IgD-negative memory B cell (primary cell): ENCODE results near the gene SOCS1. TPM values are rescaled to one million over a fixed set of nuclear protein-coding genes. Genes with fewer than 3 reads are reported as not detected.

Source experiments
- H3K27ac Mint-ChIP-seq, 3 donors: one replicate each; pipeline ENCODE4 v1.8.0; 2020 to 2022; ENCODE audit warnings: mild to moderate bottlenecking in 3 of 3, mixed read lengths in 3 of 3, moderate library complexity in 1 of 3
- H3K27me3 Mint-ChIP-seq: one replicate; pipeline ENCODE4 v1.8.0; 2021; ENCODE audit warnings: mixed read lengths
- H3K36me3 Mint-ChIP-seq: one replicate; pipeline ENCODE4 v1.8.0; 2020; ENCODE audit warnings: mild to moderate bottlenecking, mixed read lengths
- H3K4me1 Mint-ChIP-seq, 3 donors: one replicate each; pipeline ENCODE4 v1.8.0; 2020 to 2022; ENCODE audit warnings: mixed read lengths in 3 of 3, mild to moderate bottlenecking in 1 of 3
- H3K4me3 Mint-ChIP-seq, 4 donors: one replicate each; pipeline ENCODE4 v1.8.0; 2020 to 2022; ENCODE audit warnings: mild to moderate bottlenecking in 4 of 4, mixed read lengths in 4 of 4, moderate library complexity in 3 of 4
- H3K9me3 Mint-ChIP-seq, 3 donors: one replicate each; pipeline ENCODE4 v1.8.0; 2020 to 2021; ENCODE audit warnings: mixed read lengths in 3 of 3, mild to moderate bottlenecking in 1 of 3
- polyA plus RNA-seq: library from polyadenylated mRNA; unstranded; fragments of 300-500 nt; fragmentation: Illumina TruSeq; gene quantifications from one replicate; pipeline ENCODE4 v1.2.3, GENCODE V29; 2021

The SOCS1 gene
- polyA plus RNA-seq, 1 donor from 2014 or later: 39.1 TPM

GRCh38 chr16:11204513-11205047 is 51.4 kb downstream of the SOCS1 start:
- H3K27me3 Mint-ChIP-seq: peaks cover 28% of the 10 kb centered on the region
- no peak overlapping the region for H3K27ac Mint-ChIP-seq
- H3K9me3 Mint-ChIP-seq: no peaks in the 10 kb centered on the region
- peaks cover 18 to 21% (median 19%) of the 10 kb centered on the region in 3 donors for H3K4me1 Mint-ChIP-seq
- H3K4me3 Mint-ChIP-seq: no peak overlapping the region
- H3K36me3 Mint-ChIP-seq: peaks cover 2% of the 10 kb centered on the region

Other genes starting within 250 kb of the SOCS1 start
- not detected for gene TNP2, start 13.1 kb upstream of the SOCS1 start, polyA plus RNA-seq
- gene PRM3, start 17.4 kb upstream of the SOCS1 start, polyA plus RNA-seq: not detected
- gene PRM2, start 20.3 kb upstream of the SOCS1 start, polyA plus RNA-seq: not detected
- gene PRM1, start 25.1 kb upstream of the SOCS1 start, polyA plus RNA-seq: not detected
- gene RMI2, start 89.3 kb upstream of the SOCS1 start, polyA plus RNA-seq: 13.8 TPM